ENCODE results near the gene PPM1H.

The PPM1H gene

DNA sequence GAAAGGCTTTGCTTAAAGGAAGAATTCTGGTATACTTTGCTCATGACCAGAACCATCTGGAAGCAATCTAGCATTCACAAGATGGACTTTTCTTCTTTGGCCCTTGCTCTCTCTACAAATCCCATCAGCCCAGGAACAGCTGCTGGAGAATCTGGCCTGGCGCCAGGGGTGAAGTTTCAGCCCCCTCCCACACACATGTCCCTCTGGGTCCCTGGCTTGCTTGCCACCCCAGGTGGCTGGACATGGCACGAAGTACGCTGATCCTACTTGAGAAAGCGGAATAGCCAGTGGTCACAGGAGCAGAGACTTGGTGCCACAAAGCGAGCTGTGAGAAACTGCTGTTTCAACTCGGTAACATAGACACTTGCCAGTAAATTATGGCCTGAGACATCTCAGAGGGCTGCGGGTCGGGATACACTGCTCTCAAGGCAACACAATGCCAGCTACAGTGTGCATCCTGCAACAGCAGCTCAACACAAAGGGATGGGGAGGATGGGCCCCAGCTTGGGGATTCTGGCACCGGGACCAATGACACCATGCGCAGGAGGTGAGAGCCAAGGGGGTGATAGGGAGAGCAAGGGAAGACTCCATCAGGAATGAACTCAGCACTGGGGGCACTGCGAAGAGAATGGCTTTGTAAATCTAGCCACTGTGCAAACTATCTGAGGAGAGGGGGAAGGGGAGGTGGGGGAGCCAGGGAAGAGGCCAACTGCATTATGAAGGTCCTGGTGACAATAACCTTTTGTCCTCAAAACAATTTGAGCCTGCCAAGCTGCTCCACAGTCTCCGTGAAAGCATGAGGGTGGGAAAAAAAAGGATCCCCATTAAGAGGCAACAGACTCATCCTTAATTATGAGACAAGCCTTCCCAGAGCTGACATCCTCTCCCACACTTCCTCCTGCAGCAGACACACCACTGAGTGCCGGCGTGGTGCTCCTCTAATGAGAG lies 219.9 kb downstream of the PPM1H start:
- Mint-ChIP-seq H3K27ac (no peak overlapping the region), H3K27me3 (peaks cover 11% of the 10 kb centered on the region)
- no peak for DNase-seq

DNA sequence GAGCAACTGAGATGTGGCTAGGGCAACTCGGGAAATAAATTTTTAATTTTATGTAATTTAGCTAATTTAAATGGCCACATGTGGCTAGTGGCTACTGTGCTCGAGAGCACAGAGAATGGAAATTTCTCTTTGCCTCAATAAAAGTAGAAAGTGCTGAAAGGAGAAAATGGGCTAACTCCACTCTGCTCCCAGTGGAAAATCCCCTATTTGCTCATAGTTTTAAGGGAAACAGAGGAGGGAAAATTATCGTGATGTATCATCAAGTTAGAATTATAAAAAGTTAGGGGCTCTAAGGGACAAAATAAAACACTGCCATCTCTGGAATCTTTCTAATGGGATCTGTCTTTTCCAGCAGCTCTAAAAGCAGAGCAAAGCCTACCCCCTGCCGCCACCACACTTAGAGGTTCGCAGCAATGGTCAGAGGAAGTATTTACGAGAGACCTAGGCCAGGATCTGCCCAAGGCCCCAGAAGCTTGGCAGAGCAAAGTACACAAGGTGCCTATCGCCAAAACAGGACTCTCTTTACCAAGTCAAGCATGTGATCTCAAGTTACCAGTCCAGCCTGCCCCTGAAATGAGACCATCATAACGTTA lies 220.7 kb downstream of the PPM1H start:
- CTCF ChIA-PET: no interaction called here
- Mint-ChIP-seq H3K27me3 (peaks cover 9% of the 10 kb centered on the region), H3K27ac (no peak overlapping the region), H3K4me3 (no peak overlapping the region), H3K4me1 (no peaks in the 10 kb centered on the region), H3K36me3 (no peaks in the 10 kb centered on the region), H3K9me3 (no peaks in the 10 kb centered on the region)
- DNase-seq: no peak

More for the DNA sequence above, 219.9 kb downstream of the PPM1H start:
- H3K4me1 Mint-ChIP-seq: no peaks in the 10 kb centered on the region
- CTCF ChIA-PET: interaction anchor here (1.0 kb wide), 1 partner anchor 133 kb away, joined by 3 read pairs; no protein-coding TSS in a partner anchor
- no peaks in the 10 kb centered on the region for H3K36me3 Mint-ChIP-seq
- no peaks in the 10 kb centered on the region for H3K9me3 Mint-ChIP-seq
- H3K4me3 Mint-ChIP-seq: no peak overlapping the region

DNA sequence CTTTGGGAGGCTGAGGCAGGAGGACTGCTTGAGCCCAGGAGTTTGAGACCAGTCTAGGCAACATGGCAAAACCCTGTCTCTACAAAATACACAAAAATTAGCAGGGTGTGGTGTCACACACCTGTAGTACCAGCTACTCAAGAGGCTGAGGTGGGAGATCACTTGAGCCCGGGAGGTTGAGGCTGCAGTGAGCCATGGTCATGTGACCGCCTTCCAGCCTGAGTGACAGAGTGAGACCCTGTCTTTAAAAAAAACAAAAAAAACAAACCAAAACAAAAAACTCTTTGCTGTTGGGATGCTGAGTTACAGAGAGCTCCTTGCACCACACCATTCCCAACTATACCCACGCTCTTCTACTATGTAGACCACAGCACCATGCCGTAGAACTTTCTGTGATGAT lies 221.2 kb downstream of the PPM1H start:
- no peaks in the 10 kb centered on the region for H3K4me1 Mint-ChIP-seq
- no peak overlapping the region for H3K4me3 Mint-ChIP-seq
- CTCF ChIA-PET: no interaction called here
- no peak overlapping the region for H3K27ac Mint-ChIP-seq
- no peaks in the 10 kb centered on the region for H3K9me3 Mint-ChIP-seq
- H3K27me3 Mint-ChIP-seq: peaks cover 7% of the 10 kb centered on the region
- no peaks in the 10 kb centered on the region for H3K36me3 Mint-ChIP-seq
- DNase-seq: no peak

DNA sequence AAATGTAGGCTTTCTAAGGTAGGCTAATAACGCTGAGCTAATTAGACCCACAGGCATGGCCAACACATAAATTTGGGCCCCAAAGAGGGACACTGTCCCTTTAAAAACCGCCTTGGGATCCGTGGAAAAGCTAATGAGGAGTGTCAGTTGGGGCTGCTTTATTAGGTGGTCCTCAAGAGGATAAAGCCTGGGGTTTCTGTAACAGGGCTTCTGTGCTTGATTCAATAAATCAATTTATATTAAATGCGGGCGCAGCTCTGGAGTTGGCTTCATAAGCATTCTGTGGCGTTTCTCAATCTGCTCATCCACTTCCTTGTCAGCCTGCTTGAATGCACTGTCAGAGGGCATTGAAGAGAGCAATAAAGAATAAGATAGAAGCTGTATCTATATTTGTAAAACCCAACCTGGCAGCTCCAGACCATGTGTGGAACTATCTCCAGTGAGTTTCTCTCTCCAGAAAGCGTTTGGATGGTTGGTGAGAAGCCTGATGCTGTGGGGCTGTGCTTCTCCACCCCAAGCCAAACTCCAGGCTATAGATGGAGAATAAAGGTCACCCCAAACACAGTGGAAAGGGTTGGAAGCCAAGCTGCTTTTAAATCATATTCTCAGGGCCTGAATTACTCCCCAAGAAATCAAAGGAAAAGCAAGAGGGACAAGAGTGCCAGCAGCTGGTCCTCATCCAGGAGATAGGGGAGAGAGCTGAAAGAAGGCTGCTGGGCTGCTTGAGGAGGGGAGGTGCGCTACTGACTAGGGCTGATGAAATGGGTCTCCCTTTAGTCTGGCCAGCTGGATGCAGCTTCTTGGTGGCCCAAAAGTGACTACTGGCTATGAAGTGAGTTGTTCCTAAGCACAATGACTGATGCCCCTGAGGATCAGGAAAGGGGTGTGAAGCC lies 222.0 kb downstream of the PPM1H start:
- H3K4me1 Mint-ChIP-seq: no peaks in the 10 kb centered on the region
- CTCF ChIA-PET: no interaction called here
- no peaks in the 10 kb centered on the region for H3K9me3 Mint-ChIP-seq
- H3K27ac Mint-ChIP-seq: no peak overlapping the region
- no peak overlapping the region for H3K4me3 Mint-ChIP-seq
- H3K27me3 Mint-ChIP-seq: peaks cover 7% of the 10 kb centered on the region
- no peak for DNase-seq
- no peaks in the 10 kb centered on the region for H3K36me3 Mint-ChIP-seq

DNA sequence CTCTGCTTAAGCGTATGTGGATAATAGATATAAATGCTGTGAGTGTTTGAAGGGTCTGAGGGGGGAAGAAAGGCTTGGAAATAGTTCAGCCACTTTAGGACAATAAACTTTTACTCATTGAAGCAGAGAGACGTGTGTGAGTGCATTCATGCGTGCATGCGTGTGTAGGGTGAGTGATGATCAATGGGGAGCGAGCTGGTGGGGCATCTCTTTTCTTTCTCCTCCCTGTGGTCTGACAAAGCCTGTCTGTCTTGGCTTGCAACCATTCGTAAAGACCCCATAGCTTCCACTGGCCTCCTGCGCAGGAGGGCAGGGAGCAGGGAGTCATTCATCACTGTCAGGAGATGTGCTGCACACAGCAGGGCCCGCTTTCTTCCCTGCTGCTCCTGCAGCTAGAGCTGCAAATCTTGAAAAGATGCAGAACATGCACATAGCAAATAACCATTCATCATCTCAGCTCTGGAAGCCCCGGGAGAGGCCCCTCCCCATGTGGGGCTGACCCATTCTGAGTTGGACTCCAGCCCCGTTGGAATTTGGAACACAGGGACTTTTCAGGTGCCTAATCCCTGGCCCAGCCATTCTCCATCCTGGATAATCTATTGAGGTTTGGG lies 223.2 kb downstream of the PPM1H start:
- Mint-ChIP-seq H3K27me3 (peaks cover 7% of the 10 kb centered on the region), H3K4me1 (no peaks in the 10 kb centered on the region), H3K9me3 (no peaks in the 10 kb centered on the region), H3K27ac (no peak overlapping the region), H3K4me3 (no peak overlapping the region), H3K36me3 (no peaks in the 10 kb centered on the region)
- DNase-seq: no peak
- CTCF ChIA-PET: no interaction called here

DNA sequence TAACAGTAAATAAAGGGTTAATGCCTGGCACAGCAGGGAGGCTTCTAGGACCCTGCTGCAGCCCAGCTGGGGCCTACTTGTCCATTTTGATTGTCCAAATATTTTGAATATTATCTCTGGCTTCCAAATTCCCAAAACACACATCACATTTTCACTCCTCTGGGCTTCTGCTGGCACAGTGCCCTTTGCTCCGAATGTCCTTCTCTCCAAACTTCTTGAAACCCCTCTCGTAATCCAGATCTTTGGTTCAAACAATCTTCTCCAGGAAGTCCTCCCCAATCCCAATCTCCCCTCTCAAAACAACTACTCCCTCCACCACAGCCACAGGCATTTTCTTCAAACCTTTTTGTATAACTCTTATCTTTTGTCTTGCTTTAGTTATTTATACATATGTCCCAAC lies 225.6 kb downstream of the PPM1H start:
- no peaks in the 10 kb centered on the region for H3K36me3 Mint-ChIP-seq
- DNase-seq: no peak
- no peaks in the 10 kb centered on the region for H3K4me1 Mint-ChIP-seq
- peaks cover 7% of the 10 kb centered on the region for H3K27me3 Mint-ChIP-seq
- no peak overlapping the region for H3K27ac Mint-ChIP-seq
- no peak overlapping the region for H3K4me3 Mint-ChIP-seq
- CTCF ChIA-PET: no interaction called here
- H3K9me3 Mint-ChIP-seq: no peaks in the 10 kb centered on the region

DNA sequence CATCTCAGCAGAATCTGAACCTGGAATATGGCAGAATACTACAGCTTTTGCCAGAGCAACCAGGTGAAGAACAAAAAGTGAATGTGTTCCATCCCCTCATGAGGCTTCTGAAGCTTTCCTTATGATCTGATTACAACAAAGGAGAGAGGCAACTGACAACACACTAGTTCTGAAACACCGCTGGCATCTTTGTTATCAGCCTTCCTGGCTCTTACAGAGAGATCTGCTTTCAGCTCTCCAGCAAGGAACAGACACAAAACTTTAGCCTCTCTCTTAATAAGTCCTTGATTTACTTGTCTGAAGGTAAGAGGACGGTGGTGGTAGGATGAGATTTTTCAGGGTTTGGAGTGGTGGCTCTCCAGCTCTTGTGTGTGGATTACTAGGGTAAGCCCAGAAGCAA lies 227.0 kb downstream of the PPM1H start:
- Mint-ChIP-seq H3K27ac (no peak overlapping the region), H3K4me3 (no peak overlapping the region), H3K36me3 (no peaks in the 10 kb centered on the region), H3K4me1 (no peaks in the 10 kb centered on the region), H3K9me3 (no peaks in the 10 kb centered on the region), H3K27me3 (peaks cover 15% of the 10 kb centered on the region)
- CTCF ChIA-PET: interaction anchor here (0.7 kb wide), 1 partner anchor 9 kb away, joined by 3 read pairs; no protein-coding TSS in a partner anchor
- DNase-seq: no peak

DNA sequence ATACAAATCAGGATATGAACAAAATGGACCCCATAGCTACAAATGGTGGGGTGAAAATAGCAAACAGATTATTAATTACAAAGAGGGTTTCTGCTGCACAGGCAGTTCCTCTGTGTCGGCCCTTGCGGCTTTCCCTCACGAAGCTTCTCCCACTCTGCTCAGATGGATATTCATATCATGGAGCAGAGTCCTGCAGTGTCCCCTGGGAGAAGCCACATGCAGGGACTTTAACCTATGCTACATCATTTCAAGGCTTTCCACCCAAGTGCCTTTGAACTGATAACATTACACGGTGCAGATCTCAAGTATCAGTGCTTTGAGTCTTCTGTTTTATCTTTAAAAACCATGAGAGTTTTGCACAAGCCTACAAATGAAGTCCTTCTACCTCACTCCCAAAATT lies 229.1 kb downstream of the PPM1H start:
- no peak for DNase-seq
- H3K27ac Mint-ChIP-seq: no peak overlapping the region
- no peak overlapping the region for H3K4me3 Mint-ChIP-seq
- no peaks in the 10 kb centered on the region for H3K4me1 Mint-ChIP-seq
- H3K9me3 Mint-ChIP-seq: no peaks in the 10 kb centered on the region
- H3K36me3 Mint-ChIP-seq: no peaks in the 10 kb centered on the region
- CTCF ChIA-PET: no interaction called here
- H3K27me3 Mint-ChIP-seq: peaks cover 19% of the 10 kb centered on the region

DNA sequence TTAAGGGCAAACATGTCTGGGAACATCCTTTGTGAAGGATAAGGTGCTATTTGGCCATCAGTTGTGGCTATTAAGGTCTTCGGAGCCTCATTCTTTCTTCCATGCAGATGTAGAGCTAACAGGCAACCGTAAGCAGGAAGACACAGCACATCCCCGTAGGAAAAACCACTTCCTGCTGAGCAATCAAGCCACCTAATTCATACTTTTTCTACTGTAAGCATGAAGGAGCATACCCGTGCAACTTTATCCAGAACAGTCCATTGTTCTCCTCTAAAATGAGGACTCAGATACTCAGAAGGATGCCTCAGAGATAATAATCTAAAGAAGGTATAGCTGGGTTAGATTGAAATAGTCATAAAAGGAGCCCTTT lies 232.0 kb downstream of the PPM1H start:
- peaks cover 12% of the 10 kb centered on the region for H3K27me3 Mint-ChIP-seq
- no peak overlapping the region for H3K27ac Mint-ChIP-seq
- H3K4me3 Mint-ChIP-seq: no peak overlapping the region
- CTCF ChIA-PET: interaction anchor here (0.6 kb wide), 1 partner anchor 64 kb away, joined by 3 read pairs; no protein-coding TSS in a partner anchor
- H3K9me3 Mint-ChIP-seq: no peaks in the 10 kb centered on the region
- peaks cover 2% of the 10 kb centered on the region for H3K4me1 Mint-ChIP-seq
- DNase-seq: no peak
- H3K36me3 Mint-ChIP-seq: no peaks in the 10 kb centered on the region

DNA sequence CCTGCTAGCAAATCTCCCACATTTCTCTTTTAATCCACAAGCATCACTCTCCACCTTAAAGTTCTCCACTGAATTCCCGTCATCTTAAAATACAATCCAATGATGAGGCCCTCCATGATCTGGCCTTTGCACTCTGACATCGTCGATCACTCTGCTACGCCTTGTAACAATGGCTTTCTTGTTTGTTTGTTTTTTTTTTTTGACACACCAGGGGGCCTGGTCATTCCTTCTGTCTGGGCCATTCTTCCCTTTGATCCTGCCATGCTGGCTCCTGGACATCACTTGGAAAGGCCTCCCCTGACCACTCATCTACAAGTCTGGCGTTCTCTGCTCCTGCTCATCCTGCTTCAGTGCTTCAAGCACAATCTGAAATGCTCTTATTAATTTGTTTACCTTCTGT lies 233.5 kb downstream of the PPM1H start:
- H3K4me3 Mint-ChIP-seq: no peak overlapping the region
- no peaks in the 10 kb centered on the region for H3K36me3 Mint-ChIP-seq

DNA sequence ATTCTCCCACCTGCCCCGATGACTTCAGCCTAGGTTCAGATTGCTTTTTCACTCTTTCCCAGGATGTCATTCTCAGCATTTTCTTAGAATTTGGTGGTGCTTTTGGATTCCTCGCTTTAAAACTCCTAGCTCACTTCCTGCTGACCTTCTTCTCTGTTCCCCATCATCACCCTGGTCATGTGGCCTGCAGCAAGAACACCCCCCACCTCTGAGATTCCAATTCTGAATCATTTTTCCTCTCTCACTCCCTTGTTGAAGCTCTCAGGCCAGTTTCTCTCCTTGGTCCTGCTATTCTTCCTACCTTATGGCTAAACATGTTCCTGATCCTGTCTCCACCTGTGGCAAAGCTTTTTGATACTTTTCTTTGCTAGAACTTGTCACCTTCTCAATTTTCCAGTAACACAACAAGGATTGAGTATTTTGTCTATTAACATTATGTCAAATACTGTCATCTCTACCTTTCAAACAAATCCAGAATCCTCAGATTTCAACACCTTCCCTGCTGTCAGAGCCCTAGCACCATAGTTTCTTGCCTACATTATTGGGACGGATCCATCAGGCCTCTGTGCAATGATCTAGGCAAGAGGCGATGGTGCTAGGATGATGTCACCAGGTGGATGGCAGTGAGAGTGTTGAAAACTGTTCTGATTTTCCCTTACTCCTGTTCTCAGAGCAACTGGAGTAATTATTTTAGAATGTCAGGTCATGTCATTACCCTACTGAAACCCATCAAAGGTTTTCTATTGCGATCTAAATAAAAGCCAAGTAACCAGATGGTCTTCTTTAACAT lies 234.7 kb downstream of the PPM1H start:
- Mint-ChIP-seq H3K36me3 (no peaks in the 10 kb centered on the region), H3K27ac (no peak overlapping the region), H3K27me3 (peaks cover 12% of the 10 kb centered on the region), H3K4me1 (peaks cover 15% of the 10 kb centered on the region), H3K4me3 (no peak overlapping the region), H3K9me3 (no peaks in the 10 kb centered on the region)
- no peak for DNase-seq
- CTCF ChIA-PET: no interaction called here

More for the DNA sequence above, 233.5 kb downstream of the PPM1H start:
- CTCF ChIA-PET: no interaction called here
- no peaks in the 10 kb centered on the region for H3K9me3 Mint-ChIP-seq
- no peak overlapping the region for H3K27ac Mint-ChIP-seq
- peaks cover 12% of the 10 kb centered on the region for H3K27me3 Mint-ChIP-seq
- peaks cover 8% of the 10 kb centered on the region for H3K4me1 Mint-ChIP-seq
- no peak for DNase-seq

DNA sequence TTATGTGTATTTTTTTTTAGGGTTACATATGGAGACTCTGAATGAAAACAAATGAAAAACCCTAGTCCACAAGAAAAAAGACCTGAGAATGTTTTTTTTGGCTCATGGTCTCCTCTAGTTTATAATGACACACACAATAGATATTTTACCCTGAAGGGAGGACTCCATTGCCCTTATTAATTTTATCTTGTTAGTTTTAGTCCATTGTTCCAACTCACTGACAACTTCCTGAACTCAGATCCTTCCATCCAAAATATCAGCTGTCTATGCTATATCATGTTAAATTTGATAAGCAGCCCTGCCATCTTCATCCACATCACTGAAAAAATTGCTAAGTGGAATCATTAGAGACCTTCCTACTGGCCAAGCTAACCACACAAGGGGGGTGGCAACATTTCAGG lies 236.2 kb downstream of the PPM1H start:
- peaks cover 20% of the 10 kb centered on the region for H3K4me1 Mint-ChIP-seq
- CTCF ChIA-PET: interaction anchor here (0.9 kb wide), 1 partner anchor 10 kb away, joined by 3 read pairs; no protein-coding TSS in a partner anchor
- no peaks in the 10 kb centered on the region for H3K9me3 Mint-ChIP-seq
- no peaks in the 10 kb centered on the region for H3K36me3 Mint-ChIP-seq
- no peak overlapping the region for H3K27ac Mint-ChIP-seq
- peaks cover 7% of the 10 kb centered on the region for H3K27me3 Mint-ChIP-seq
- no peak for DNase-seq
- no peak overlapping the region for H3K4me3 Mint-ChIP-seq

DNA sequence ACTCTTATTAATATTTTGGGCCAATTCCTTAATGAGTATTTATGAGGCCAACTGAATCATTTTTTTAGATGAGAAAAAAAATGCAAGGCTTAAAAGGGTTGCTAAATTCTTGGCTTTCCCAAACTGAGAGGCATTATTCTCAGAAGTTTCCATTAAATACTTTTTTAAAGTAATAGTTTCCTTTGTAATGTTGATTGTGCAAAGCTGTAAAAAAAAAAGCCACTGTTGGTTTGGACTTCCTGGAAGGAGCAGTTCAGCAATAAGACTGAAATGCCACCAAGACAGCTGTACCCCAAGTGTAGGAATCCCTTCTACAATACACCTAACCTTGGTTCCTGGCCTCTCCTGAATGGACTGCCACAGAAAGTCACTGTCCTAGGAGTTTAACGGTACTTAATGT lies 237.1 kb downstream of the PPM1H start:
- Mint-ChIP-seq H3K4me1 (peaks cover 20% of the 10 kb centered on the region), H3K9me3 (no peaks in the 10 kb centered on the region), H3K27ac (no peak overlapping the region), H3K36me3 (no peaks in the 10 kb centered on the region), H3K4me3 (no peak overlapping the region), H3K27me3 (peaks cover 3% of the 10 kb centered on the region)
- CTCF ChIA-PET: interaction anchor here (0.9 kb wide), 1 partner anchor 10 kb away, joined by 3 read pairs; no protein-coding TSS in a partner anchor
- no peak for DNase-seq

Measured in activated naive CD4-positive, alpha-beta T cell treated with anti-CD3 and anti-CD28 coated beads, Interleukin-2, amount 10 ng/mL, durations not matched to agents 7 days and 5 days (primary cell).